Neural cell (in vitro differentiated cells): ENCODE data around the gene KATNA1. TPM values are rescaled to one million over a fixed set of nuclear protein-coding genes. Genes with fewer than 3 reads are reported as not detected.

Source experiments
- H2AFZ ChIP-seq: fragments of 200-600, 300-800 bp; sonication (generic), shearing (Covaris generic); 2 replicates; pipeline ENCODE4 v1.6.0; 2014; ENCODE audit warnings: low read depth, mild to moderate bottlenecking, antibody characterized with exemption, low read length, moderate library complexity
- H3F3A ChIP-seq: fragments of 200-600 bp; shearing (Covaris generic); 2 replicates; pipeline ENCODE4 v1.6.1; 2016; ENCODE audit warnings: mild to moderate bottlenecking, moderate library complexity, mixed read lengths, antibody characterized with exemption, low read length; ENCODE audit not compliant: insufficient read depth, poor library complexity, severe bottlenecking
- H3K27ac ChIP-seq: fragments of 200-600, 300-800 bp; sonication (generic), shearing (Covaris generic); 2 replicates; pipeline ENCODE4 v1.5.1; 2014; ENCODE audit warnings: mild to moderate bottlenecking, low read length, moderate library complexity
- H3K27me3 ChIP-seq: fragments of 300-800, 200-600 bp; sonication (generic), shearing (Covaris generic); 2 replicates; pipeline ENCODE4 v1.6.0; 2014; ENCODE audit warnings: mild to moderate bottlenecking, low read depth, low read length, moderate library complexity; ENCODE audit not compliant: insufficient read depth
- H3K36me3 ChIP-seq: fragments of 300-800, 200-600 bp; sonication (generic), shearing (Covaris generic); 2 replicates; pipeline ENCODE4 v1.5.1; 2014; ENCODE audit warnings: mild to moderate bottlenecking, antibody characterized with exemption, low read length, moderate library complexity; ENCODE audit not compliant: insufficient read depth
- H3K4me2 ChIP-seq: fragments of 300-800, 200-600 bp; sonication (generic), shearing (Covaris generic); 2 replicates; pipeline ENCODE4 v1.6.0; 2014; ENCODE audit warnings: mild to moderate bottlenecking, low read length
- H3K4me3 ChIP-seq: fragments of 300-800, 200-600 bp; sonication (generic), shearing (Covaris generic); 2 replicates; pipeline ENCODE4 v1.5.1; 2014; ENCODE audit warnings: mild to moderate bottlenecking, low read length, moderate library complexity
- H3K79me2 ChIP-seq: fragments of 200-600 bp; shearing (Covaris generic); replicated peaks from 2 replicates; pipeline ENCODE4 v1.6.0; 2014; ENCODE audit warnings: mild to moderate bottlenecking, low read length, moderate library complexity; ENCODE audit not compliant: insufficient read depth
- H3K9ac ChIP-seq: fragments of 300-800, 200-600 bp; sonication (generic), shearing (Covaris generic); 2 replicates; pipeline ENCODE4 v1.6.1; 2016; ENCODE audit warnings: mild to moderate bottlenecking, low read length, mixed read lengths
- H3K9me2 ChIP-seq: fragments of 200-600 bp; shearing (Covaris generic); 2 replicates; pipeline ENCODE4 v1.6.1; 2016; ENCODE audit warnings: mild to moderate bottlenecking, low read length, mixed read lengths; ENCODE audit not compliant: insufficient read depth
- H3K9me3 ChIP-seq: fragments of 200-600, 300-800 bp; sonication (generic), shearing (Covaris generic); 2 replicates; pipeline ENCODE4 v1.6.1; 2016; ENCODE audit warnings: mild to moderate bottlenecking, mixed run types, low read length, moderate library complexity, mixed read lengths
- H4K20me1 ChIP-seq: fragments of 200-600 bp; shearing (Covaris generic); 2 replicates; pipeline ENCODE4 v1.6.1; 2016; ENCODE audit warnings: mild to moderate bottlenecking, mixed run types; ENCODE audit not compliant: insufficient read depth
- CTCF ChIP-seq: fragments of 450-650 bp; IDR thresholded peaks from 2 replicates; pipeline ENCODE4 v1.5.1; 2014; ENCODE audit warnings: antibody characterized with exemption, mild to moderate bottlenecking, moderate library complexity; ENCODE audit not compliant: poor library complexity, severe bottlenecking
- EP300 ChIP-seq: fragments of 450-650 bp; conservative IDR thresholded peaks from 2 replicates; pipeline ENCODE4 v1.6.1; 2014; ENCODE audit warnings: antibody characterized with exemption, mild to moderate bottlenecking, moderate library complexity; ENCODE audit not compliant: poor library complexity, severe bottlenecking
- EZH2 ChIP-seq: fragments of 200-600, 300-800 bp; shearing (Covaris generic), sonication (generic); IDR thresholded peaks from 2 replicates; pipeline ENCODE4 v1.6.1; 2014; ENCODE audit warnings: antibody characterized with exemption, low read length, borderline replicate concordance, mild to moderate bottlenecking; ENCODE audit not compliant: insufficient read depth, poor library complexity, severe bottlenecking
- MXI1 ChIP-seq: fragments of 450-650 bp; conservative IDR thresholded peaks from 2 replicates; pipeline ENCODE4 v1.6.1; 2014; ENCODE audit warnings: antibody characterized with exemption, mild to moderate bottlenecking; ENCODE audit not compliant: poor library complexity, severe bottlenecking
- POLR2AphosphoS5 ChIP-seq: IDR thresholded peaks from 2 replicates; pipeline ENCODE4 v1.6.1; 2012
- RAD21 ChIP-seq: fragments of 450-650 bp; conservative IDR thresholded peaks from 2 replicates; pipeline ENCODE4 v1.6.1; 2014; ENCODE audit warnings: antibody characterized with exemption, mild to moderate bottlenecking, moderate library complexity
- REST ChIP-seq: IDR thresholded peaks from 2 replicates; pipeline ENCODE4 v1.6.1; 2012; ENCODE audit warnings: borderline replicate concordance
- SMC3 ChIP-seq: fragments of 450-650 bp; conservative IDR thresholded peaks from 2 replicates; pipeline ENCODE4 v1.6.1; 2014; ENCODE audit warnings: antibody characterized with exemption, mild to moderate bottlenecking, moderate library complexity; ENCODE audit not compliant: poor library complexity
- TAF1 ChIP-seq: IDR thresholded peaks from 2 replicates; pipeline ENCODE4 v1.6.1; 2012; ENCODE audit warnings: low read depth
- polyA plus RNA-seq: library from polyadenylated mRNA; depleted of rRNA; stranded (reverse); fragments of >200 nt; gene quantifications from 2 replicates; pipeline ENCODE4 v1.2.3, GENCODE V29; 2014

KATNA1 gene
- polyA plus RNA-seq, 1 donor from 2014 or later: 23.1 TPM

GRCh38 chr6:149565527-149566409, 82.7 kb downstream of the KATNA1 start, which contains the start of gene GINM1:
TSS of gene GINM1 (plus strand) at chr6:149566375. CDS start at chr6:149566415, 40 bp downstream.
- Histone ChIP-seq H3K4me2 (peak within 1 kb of the TSS; percentile 58), H3K27ac (peak within 1 kb of the TSS; percentile 84), H3K9ac (peak within 1 kb of the TSS; percentile 89), H3K9me3 (no peaks in the 10 kb centered on the region), H3K9me2 (no peaks in the 10 kb centered on the region), H3K79me2 (peaks cover 30% of the 10 kb centered on the region), H2AFZ (peak within 1 kb of the TSS; percentile 94), H3K27me3 (peaks cover 12% of the 10 kb centered on the region), H3K4me3 (peak within 1 kb of the TSS; percentile 99), H3K36me3 (no peaks in the 10 kb centered on the region), H3F3A (no peaks in the 10 kb centered on the region), H4K20me1 (peaks cover 6% of the 10 kb centered on the region)
- TF ChIP-seq CTCF (peak; percentile 85), TAF1 (no peak), SMC3 (peak; percentile 70), MXI1 (peak; percentile 95), POLR2AphosphoS5 (peak; percentile 75), RAD21 (peak; percentile 69), REST (no peak)

GRCh38 chr6:149563928-149564325, 84.6 kb downstream of the KATNA1 start:
- H3K4me2 ChIP-seq: no peak overlapping the region
- no peak overlapping the region for H2AFZ ChIP-seq
- no peaks in the 10 kb centered on the region for H3K36me3 ChIP-seq
- TF ChIP-seq RAD21 (no peak), SMC3 (no peak), TAF1 (no peak), POLR2AphosphoS5 (no peak), EP300 (no peak), CTCF (no peak), EZH2 (no peak), MXI1 (no peak)
- H3K9me2 ChIP-seq: no peaks in the 10 kb centered on the region
- no peak overlapping the region for H3K27ac ChIP-seq
- no peak overlapping the region for H3K4me3 ChIP-seq
- peaks cover 26% of the 10 kb centered on the region for H3K27me3 ChIP-seq
- H3F3A ChIP-seq: no peaks in the 10 kb centered on the region
- H3K9ac ChIP-seq: no peak overlapping the region
- peaks cover 19% of the 10 kb centered on the region for H3K79me2 ChIP-seq
- no peaks in the 10 kb centered on the region for H3K9me3 ChIP-seq
- peaks cover 6% of the 10 kb centered on the region for H4K20me1 ChIP-seq
